Stimulated activated CD8-positive, alpha-beta memory T cell treated with anti-CD3 and anti-CD28 coated beads, Interleukin-12 subunit alpha, Interleukin-12 subunit beta, amount 100 ng/mL, for 1 hour (primary cell): ENCODE measurements around the gene ADRB1.

Experiments
- DNase-seq: peaks from one replicate; pipeline ENCODE4 v3.0.0-alpha.2; 2020; ENCODE audit warnings: low read depth

Gene ADRB1

DNA sequence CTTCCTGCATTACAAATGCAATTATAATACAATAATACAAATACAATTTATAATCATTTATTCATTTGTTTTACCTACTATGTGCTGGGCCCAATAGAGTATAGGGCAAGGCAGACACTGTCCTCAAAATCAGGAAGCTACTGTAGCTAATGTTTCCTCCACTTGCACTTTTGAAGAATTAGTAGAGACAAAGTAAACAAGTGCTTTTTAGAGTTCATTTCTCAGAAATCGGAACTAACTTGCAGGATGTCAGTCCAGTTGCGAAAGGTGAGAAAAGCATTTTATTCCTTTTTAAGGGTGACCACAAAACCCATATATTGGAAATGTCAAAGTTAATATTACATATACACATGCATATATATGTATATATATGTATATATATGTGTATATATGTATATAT is 14.2 kb downstream of the ADRB1 start:
- no peak for DNase-seq

DNA sequence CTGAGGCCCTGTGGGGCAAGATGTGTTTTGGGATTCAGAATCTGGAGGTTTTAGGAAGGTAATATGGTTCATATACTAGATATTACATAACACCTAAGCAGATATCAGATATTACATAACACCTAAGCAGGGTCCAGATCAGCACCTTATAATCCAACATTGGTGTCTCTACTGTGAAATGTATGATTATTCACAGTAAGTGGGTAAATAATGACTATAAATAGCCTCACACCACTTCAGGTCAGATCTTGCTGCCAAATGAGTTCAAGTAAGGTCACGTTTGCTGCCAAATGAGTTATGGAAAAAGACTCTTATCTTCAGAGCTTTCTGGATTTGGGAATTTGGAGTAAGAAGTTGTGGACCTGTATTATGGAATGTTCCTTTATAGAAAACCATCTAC is 14.6 kb downstream of the ADRB1 start:
- DNase-seq, result no peak

DNA sequence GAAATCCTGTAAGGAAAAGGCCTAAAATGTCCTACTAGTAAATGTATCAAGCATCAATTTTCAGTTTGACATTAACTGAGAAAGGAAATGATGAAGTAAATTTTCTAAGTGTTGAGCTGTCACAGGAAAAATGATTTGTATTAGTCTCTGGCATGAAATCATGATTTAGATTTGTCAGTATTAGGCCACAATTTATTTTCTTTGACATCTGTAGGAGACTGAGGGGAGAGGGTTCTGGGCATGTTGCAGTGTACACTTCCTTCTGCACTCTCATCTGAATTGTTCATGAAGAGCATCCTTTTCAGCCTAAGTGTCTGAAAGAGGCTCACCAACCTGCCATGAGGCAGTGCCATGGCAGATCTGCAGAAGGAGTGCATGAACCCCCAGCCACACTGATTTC is 15.9 kb downstream of the ADRB1 start:
- DNase-seq, result no peak

DNA sequence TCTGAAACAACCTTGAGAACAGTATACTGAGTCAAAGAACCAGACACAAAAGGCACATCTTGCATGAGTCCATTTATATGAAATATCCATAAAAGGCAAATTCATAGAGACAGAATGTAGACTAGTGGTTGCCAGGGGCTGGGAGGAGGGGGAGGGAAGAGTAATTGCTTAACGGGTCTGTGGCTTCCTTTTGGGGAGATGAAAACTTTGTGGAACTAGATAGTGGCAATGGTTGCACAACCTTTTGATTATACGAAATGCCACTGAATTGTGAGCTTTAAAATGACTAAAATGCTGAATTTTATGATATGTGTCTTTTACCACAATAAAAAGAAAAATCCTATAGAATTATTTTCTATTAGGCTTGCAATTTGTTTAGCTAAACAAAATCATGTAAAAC is 16.8 kb downstream of the ADRB1 start:
- no peak for DNase-seq

DNA sequence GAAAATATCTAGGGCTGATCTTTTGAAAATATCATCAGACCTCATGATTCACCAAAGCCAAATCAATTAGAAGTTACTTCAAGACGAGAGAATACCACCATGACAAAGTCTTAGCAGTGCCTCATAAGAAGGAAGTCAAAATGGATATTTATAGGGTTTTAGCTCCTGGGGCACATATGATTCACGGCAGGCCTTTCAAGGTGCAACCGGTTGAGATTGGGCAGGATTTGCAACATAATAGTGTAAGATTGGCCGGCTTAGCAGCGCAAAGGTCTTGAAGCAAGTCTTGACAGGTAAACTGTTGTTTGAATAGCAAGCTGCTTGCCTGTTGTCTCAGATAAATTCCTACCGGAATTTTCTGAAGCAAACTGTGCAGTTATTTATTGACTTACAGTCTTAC is 17.5 kb downstream of the ADRB1 start:
- DNase-seq, result no peak

DNA sequence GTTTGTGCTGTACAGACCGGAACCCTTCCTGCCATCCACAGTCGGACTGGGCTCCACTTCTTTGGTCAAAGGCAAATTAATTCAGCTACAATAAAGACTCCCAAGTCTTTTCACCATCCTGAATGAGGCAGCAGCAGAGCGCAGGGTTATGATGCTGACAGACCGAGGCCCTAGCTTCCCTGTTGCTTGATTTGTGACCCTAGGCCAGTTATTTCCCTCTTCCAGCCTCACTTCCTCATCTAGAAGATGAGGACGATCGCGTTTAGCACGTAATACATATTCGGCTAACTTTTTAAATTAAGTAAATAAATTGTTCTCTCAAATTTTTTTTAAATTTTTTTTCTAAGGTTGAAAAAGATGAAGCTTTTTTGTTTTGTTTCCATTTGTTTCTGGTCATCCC is 18.1 kb downstream of the ADRB1 start:
- DNase-seq, result no peak

DNA sequence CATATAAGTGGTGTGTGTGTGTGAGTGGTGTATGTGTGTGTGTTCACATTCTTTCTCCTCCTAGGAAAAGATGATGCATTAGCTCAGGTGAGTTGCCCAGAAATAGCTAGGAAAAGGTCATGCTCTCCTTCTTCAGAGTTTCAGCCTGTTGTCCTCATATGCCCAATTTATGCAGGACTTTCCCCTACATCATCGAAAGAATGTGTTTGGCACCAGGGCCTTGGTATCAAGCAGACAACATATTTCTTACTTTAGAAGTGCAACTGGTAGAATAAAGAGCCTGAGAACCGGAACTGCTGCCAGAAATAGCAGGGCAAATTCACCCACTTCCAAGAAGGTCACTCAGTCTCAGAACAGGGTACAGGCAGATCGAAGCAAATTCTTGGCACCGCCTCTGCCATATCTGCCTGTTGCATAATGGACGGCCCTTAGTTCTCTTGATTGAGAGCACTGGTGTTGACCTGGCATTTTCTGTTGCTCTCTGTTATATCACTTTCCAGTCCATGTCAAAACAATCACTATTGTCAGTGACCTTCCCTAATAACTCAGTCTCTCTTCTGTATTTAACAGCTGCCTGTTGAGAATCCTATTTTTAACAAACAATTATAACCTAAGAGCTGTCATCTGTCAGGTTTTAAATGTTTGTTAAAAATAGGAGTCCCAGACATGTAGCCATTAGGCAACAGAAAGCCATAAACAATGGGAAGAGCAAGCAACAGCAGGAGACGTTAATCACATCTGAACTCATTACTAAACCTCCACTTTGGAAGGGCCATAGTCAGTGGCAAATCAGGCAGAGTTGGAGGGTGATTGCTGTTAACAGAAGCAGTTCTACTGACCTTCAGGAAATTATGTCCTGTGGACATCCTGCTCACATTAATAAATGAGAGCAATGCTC is 20.7 kb downstream of the ADRB1 start:
- no peak for DNase-seq

DNA sequence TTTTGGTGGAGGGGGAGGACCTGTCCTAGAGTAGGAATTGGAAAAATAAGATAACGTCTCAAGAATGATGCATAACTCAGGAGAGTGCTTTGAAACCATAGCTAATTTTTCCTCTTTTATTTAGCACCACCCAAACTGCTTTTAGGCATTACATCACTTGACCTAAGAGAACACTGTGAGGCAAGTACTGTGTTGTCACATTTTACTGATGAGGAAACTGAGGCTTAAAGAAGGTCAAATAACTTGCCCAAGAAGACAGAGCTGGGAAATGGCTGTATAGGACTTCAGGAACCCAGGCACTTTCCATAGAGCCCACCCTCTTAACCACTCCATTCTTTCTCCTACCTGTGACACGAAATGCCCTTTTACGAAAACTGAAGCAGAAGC is 21.4 kb downstream of the ADRB1 start:
- DNase-seq, result no peak

DNA sequence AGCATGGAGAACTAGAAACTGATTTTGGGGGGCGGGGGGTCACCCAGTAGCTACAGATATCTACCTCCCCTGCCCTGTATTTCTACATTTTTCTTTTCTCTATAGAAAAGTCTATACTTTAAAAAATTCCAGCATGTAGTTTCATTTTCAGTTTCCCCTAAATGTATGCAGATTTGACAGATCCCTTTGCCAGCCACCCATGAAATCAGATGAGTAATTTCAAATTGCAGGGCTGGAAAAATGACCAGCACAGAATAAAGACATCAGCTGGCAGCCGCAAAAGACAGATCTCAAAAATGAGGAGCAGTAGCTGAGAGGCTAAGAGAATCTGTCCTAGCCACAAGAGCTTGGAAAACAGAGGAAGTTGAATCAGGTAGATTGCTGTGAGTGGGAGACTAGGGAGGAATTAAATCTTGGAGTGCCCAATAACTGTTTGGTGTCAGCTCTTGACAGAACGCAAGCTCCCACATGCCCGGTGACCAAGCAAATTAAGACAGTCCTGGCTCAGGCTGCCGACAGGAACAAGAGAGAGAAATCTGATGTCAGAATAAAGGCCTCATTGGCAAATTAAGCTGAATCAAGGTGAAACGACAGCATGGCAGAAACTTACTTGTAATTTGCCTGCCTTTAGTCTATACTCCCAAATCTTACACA is 24.5 kb downstream of the ADRB1 start:
- no peak for DNase-seq

DNA sequence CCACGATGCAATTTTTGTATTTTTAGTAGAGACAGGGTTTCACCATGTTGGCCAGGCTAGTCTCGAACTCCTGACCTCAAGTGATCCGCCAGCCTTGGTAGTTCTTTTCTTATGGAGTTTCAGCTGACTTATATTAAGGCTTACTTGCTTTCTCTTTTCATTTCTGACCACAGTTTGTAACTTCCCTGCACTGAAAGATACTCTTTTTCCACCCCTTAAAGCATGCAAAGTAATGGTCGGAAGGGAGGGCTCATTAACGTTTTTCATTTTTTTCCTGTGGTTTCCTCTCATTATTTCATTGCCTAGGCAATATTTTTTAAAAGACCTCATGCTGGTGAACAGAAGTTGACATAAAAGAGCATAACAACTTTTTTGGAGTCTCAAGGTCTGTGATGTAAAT is 27.0 kb downstream of the ADRB1 start:
- DNase-seq, result no peak

DNA sequence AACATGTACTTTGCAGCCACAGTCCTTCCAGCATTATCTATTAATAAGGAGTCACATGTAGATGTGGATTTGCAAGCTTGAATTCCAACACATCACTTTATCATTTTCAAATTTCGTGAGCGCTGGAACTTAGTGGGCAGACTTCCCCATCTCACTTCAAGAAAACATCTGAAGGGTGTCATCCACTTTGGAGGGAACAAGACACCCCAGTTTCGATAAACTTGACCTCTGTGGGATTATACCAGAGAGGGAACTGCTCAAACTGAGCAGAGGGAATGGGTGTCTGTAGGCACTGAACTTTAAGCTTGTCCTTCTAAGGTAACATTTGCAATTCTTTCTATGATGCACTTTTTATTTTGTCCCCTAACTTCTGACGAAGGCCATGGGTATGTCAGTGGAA is 27.5 kb downstream of the ADRB1 start:
- no peak for DNase-seq

DNA sequence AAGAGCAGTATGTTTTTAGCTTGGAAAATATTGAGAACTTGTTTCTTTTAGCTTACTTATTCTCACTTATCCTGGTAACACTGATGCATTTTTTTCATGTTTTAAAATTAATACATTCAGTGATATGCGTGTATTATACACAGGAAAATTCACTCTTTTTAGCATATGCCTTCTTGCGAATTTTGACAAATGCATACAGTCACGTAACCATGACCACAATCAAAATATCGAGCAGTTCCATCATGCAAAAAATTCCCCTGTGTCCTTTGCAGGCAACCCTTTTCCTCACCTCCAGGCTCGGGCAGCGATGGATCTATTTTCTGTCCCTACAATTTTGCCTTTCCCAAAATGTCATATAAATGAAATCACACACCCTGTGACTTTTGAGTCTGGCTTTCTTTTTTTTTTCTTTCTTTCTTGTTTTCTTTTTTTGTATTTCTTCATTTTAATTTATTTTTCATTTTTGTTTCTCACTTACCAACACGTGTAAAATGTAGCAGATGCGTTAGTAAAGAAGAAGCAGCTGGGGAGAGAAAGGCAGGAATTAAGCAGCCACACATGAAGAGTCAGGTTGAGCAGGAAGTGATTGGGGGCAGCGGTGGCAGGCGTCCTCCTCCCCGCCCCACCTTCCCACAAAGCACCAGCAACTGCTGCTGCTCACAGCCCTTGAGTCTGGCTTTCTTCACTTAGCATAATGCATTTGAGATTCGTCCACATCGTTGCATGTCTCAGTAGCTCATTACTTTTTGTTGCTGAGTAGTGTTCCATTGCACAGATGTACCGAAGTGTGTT is 29.9 kb downstream of the ADRB1 start:
- peak; percentile 7 for DNase-seq

DNA sequence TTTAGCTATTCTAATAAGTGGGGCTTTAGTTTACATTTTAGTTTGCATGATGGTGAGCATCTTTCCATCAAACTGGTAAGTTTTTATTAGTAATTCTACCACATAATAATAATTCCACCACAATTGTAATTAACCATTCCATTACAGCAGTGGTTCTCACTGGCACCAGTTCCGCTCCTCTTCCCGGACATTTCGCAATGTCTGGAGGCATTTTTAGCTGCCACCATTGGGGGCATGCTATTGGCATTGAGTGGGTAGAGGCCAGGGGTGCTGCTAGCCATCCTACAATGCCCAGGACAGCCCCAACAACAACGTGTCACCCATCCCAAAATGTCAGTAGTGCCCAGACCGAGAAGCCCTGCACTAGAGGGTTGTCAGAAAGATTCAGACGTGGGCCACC is 31.4 kb downstream of the ADRB1 start:
- no peak for DNase-seq

DNA sequence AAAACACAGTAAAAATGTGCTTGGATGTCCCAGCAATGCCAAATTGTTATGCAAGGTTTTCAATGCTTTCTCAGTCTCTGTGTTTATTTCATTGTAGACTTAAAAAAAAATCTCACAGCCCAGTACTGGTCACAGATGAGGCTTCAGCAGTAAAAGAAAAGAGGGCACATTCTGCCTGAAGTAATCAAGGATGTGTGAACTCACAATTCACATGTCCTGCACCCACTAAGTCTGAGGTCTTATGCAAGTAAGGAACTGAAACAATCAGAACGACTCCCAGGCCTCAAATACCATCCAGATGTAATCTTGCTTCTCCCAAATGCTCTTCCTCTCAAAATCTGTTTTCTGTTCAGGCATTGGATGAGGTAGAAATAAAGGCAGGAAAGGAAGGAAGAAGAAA is 33.7 kb downstream of the ADRB1 start:
- no peak for DNase-seq

DNA sequence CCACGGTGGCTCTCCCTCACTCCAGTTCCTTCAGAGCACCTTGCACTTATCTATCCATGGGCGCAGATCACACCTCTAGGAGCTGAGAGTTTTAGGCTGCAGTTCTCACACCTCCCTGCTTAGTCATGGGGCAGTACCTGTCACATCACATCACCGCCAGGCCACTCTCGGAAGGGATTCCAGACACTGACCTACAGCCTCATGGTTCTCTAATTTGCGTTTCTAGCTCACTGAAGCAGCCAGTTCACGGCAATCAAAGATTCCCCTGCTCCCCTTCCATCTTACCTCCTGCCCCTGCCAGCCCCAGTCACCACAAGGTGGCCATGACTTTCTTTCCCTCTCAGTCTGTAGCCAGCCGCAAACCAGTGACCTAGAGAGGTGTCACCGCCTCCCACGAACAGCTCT is 34.2 kb downstream of the ADRB1 start:
- no peak for DNase-seq

DNA sequence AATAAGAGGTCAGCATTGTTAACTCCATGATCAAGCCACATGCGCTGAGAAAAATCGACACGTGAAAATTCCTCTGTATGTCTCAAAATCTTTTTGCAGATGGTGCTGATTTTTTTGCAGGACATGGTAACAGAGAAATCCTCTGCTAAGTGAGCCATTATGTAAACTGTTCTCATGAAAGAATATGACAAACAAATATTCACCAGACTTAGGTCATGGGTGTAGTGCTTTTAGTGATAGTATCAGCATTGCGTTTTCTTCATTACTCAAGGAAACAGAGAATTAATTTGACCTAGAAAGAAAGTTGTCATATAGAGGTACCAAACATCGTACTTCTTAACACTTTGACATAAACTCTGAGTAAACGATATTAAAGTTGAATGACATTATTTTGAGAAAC is 34.7 kb downstream of the ADRB1 start:
- no peak for DNase-seq

DNA sequence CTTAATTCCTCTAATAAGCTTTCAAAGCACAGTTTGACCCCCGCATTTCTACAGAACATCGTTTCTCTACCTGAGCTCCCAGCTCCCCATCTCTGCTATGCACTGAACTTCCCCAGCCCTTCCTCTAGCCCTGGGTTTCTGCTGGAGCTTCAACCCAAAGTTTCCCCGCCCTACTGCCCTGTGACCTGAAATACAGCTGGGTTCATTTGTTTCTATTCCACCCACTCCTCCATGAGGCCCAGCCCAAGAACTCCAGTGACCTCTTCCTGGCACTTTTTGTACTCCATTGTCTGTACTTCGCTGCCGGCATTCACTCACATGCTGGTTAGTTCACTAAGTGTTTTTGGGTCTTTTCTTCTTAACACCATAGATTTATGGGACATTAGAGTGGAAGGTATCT is 35.8 kb downstream of the ADRB1 start:
- no peak for DNase-seq

DNA sequence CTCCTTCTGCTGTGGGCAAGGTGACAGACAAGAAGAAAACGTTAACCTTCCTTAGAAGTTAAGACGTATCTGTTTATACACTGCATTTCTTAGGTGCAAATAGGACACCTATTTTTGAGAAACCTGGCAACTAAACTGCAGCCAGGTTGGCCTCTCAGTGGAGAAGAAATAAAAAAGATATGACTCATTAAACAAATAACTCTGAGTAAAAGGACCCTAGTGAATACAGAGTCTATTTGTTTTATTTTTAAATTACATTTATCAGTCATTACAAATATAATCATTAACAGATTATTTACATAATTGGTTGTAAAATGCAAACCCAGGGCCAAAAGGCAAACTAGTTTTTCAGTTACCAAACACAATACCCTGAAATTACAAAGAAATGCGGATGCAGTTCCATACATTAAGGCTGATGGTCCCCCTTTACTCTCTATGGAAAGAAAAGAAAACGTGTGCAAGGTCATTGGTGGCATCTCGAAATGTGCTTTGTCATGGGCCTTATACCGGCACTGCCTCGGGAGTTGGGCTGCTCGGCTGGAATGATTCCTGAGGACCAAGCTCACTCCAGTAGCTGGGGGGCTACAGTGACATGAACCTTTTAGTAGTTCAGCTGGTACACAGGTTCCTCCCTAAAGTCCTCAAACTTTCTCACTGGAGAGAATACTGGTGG is 38.4 kb downstream of the ADRB1 start:
- DNase-seq, result no peak

DNA sequence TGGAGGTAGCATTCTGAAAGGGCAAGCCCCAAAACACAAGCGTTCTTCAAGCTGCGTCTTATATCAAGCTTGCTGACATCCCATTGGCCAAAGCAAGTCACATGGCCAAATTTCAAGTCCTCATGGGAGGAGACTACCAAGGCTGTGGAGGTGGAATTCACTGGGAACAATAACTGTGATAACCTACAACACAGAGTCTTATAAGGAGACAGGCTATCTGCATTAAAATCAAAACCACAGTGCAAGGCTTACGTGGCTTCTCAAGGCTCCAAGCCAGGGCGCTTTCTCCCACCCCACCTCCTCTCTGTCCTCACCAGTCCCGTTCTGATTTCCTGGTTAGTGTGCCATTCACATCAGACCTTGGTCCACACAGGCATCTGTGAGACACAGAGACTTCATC is 39.4 kb downstream of the ADRB1 start:
- DNase-seq, result no peak

DNA sequence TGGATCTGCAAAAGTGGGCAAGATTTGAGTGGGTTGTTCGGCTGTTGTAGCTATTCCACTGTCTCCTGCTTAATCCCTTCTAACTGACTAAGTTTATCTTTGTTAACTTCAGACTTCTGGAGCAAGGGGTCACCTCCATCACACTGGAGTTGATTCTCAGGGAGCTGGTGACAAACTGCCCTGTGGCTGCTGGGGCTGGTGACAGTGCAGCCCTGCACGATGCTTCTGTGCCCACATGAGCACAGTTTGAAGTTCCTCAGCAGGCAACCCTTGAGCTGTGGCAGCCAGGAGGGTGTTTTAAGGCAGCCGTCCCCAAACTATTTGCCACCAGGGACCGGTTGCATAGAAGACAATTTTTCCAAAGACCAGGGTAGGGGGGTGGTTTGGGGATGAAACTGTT is 40.5 kb downstream of the ADRB1 start:
- DNase-seq, result no peak

DNA sequence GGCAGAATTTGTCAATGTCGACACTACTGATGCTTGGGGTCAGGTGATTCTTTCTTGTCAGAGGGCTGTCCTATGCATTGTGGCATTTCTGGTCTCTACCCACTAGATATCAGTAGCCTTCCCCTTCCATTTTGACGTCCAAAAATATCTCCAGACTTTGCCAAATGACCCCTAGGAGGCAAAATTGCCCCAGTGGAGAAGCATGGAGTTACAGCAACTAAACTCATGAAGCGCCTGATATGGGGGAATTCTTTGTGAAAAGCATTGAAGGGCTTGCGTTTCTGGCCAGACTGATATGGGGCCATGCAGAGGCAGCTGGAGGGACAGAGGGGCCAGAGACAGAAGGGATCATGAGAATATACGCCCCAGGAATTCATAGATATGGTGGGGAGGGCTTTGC is 43.6 kb downstream of the ADRB1 start:
- no peak for DNase-seq

DNA sequence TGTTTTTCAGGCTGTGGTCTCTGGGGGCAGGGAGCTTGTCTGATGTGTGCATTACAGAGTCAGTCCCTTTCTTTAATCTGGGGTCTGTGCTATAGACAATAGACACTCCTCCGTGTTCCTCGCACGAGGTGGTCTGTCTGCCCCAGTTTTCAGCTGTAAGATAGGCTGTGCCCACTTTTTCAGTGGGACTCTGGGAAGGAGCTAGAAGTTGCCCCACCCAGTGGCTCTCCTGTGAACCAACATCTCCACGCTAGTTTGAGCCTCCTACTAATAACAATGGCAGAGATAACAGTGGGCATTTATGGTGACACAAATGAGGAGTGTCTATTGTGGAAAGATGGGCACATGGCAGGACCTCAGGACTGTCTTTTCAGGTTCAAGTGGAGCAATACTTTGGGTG is 44.0 kb downstream of the ADRB1 start:
- DNase-seq, result no peak

DNA sequence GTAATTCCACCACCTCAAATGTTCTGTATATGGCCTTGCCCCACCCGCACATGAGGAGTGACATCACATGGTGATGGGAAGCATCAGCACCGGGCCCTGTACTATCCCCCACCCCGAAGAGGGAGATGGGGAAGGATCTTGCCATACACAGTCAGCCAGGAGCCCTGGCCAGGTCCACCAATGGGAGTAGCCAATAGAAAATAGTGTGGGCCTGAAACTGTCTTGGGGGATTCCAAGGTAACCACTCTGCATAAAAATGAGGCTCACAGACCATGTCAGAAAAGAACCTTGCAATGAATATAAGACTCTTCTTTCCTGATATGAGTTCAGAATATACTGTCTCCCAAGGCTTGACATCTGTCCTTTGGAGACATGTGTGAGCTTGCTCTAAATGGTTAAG is 51.1 kb downstream of the ADRB1 start:
- no peak for DNase-seq
